Activated T-cell treated with anti-CD3 and anti-CD28 coated beads, Interleukin-2, amount 50 U/mL, for 1 hour (primary cell): Measurements from ENCODE around the gene PKP3.

Experiments used
- DNase-seq: peaks from one replicate; pipeline ENCODE4 v3.0.0-alpha.2; 2020

The PKP3 gene

DNA sequence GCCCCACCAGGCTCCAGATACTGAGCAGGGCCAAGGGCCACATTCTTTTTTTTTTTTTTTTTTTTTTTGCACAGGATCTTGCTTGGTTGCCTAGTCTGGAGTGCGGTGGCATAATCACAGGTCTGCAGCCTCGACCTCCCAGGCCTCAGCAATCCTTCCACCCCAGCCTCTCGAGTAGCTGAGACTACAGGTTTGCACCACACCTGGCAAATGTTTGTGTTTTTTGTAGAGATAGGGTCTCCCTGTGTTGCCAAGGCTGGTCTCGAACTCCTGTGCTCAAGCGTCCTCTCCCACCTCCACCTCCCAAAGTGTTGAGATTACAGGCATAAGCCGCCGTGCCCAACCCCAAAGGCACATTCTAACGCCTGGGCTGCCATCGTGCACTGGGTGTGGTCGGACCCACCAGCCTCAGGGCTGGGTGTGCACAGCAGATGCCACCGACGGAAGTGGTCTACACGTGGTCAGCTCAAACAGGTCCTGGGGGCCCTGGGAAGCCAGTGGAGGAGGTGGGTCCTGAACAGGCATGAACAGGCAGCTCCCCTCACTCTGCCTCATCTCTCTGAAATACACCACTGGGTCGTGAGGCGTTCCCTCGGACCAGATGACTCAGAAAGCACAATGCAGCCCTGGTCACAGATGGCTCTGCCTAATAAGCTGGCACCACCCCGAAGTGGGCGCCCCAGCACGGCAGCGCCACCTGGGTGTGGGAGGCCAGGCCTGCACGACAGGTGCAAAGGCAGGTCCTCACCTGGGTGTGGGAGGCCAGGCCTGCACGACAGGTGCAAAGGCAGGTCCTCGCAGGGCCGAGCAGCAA lies 29.9 kb upstream of the PKP3 start:
- DNase-seq = peak; percentile 75

DNA sequence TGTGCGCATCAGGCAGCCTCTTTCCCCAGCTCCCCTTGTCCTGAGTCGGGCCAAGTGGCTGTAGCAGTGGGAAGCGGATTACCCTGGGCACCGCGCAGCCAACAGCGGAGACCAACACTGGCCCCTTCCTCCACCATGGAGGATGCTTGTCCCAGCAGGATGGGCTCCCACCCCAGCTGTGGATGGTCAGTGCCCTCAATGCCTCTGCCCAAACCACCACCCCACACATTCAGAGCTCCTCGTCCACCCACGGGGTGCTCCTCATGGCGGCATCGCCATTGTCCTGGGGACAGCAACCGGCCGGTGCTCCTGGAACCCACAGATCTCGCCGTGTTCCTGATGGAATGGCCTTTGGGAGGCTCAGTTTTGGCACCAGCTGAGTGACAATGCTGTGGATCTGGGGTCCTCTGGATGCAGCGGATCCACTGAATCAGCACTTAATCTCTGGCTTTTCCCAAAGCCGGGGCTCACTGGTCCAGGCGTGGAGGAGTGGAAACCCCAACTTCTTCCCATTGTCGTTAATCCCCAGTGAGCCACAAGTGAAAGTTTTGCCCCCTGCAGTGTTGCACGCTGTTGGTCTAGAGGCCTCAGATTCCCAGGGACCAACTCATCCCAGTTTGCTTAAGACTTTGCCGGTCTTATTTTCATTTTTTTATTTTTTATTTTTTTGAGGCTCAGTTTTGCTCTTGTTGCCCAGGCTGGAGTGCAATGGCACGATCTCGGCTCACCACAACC lies 28.9 kb upstream of the PKP3 start:
- DNase-seq = no peak

DNA sequence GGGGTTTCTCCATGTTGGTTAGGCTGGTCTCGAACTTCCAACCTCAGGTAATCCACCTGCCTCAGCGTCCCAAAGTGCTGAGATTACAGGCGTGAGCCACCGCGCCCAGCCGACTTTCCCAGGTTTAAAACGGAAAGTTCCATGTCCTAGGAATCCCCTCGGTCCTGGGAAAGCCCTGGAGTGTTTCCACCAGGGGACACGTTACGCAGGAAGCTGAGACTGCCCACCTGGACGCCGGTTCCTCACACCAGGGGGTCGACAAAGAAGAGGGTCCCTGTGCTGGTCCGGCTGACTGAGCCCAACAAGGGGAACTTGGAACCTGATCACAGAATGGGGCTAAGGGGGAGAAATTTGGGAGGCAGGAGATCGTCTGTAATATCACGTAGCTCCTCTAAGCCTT lies 28.2 kb upstream of the PKP3 start:
- no peak for DNase-seq

DNA sequence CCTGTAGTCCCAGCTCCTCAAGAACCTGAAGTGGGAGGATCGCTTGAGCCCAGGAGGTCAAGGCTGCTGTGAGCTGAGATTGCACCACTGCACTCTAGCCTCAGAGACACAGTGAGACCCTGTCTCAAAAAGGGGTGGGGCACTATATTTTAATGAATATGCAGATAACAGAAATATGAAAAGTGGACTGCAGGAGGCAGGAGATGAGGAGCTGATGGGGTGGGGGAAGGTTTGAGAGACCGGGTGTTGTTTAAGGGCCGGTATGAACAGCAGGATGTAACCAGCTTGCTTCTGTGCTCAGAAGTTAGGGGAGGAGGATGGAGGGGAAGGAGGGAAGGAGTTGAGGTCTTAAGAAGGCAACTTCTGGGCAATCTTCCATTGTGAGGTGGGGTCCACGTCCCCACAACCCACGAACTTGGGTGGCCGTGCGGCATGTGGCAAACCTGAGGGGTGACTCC lies 26.0 kb upstream of the PKP3 start:
- no peak for DNase-seq

DNA sequence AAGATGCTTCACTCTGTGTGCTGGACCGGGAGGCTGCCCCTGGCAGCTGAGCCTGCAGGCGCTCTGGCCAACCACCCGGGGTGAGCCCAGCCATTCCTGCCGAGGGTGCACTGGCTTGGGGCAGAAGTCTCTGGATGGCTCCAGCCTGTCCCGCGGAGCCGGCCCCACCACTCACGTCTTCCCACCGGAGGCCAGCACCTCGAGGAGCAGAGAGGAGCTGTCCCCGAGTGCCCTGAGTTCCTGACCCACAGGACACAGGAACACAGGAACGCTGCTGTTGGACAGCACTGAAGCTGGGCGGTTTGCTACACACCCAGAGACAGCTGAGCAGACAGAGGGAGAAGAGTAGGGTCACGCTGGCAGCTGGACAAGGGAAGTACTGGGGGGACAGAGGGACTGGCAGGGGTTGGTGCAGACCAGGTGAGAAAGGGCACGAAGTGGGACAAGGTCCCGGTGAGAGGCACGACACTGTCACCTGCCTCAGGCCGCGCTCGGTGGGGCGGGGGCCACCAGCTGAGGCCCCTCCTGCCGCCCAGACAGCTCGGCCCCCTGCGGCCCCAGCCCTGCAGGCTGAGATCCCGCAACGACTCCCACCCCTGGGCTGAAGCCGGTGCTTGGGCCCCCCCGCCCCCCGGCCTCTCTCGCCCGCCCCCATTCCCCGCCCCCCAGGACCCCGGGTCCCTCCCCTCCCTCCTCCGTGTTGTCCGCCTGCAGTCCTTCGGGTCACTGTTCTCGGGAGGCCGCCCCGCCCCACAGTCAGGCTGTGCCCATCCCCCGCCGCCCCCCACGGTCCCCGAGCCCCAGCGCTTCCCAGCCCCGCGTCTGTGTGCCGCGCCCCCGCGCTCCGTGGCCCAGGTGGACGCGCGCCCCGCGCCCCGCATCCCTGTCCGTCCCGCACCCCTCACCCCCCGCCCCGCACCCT lies 25.3 kb upstream of the PKP3 start:
- peak; percentile 31 for DNase-seq

- DNase-seq = peak; percentile 40
Measured at GRCh38 chr11:369336-370018, 24.5 kb upstream of the PKP3 start, which contains the start of gene B4GALNT4. Gene B4GALNT4 (plus strand): TSS chr11:369499. CDS start chr11:369804, 305 bp downstream.

GRCh38 chr11:370070-370941 lies 23.7 kb upstream of the PKP3 start:
- no peak for DNase-seq

DNA sequence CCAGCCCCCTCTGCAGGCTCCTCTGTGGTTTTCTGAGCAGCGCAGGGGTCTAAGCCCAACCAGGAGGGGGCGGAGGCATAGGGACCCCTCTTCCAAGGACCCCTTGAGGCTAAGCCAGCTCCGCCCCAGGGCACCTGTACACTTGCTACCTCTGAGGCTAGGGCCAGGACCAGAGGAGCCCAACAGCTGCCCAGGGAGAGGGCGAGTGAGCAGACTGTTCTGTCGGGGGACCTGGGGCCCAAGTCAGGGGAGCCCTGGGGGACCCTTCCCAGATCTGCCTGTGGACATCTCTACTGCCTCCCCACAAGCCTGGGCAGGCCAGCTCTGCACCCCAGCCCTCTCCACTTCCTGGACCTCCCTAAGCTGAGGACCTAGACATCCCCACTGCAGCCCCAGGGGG lies 23.0 kb upstream of the PKP3 start:
- no peak for DNase-seq

GRCh38 chr11:371716-372590 lies 22.1 kb upstream of the PKP3 start:
- DNase-seq = no peak

DNA sequence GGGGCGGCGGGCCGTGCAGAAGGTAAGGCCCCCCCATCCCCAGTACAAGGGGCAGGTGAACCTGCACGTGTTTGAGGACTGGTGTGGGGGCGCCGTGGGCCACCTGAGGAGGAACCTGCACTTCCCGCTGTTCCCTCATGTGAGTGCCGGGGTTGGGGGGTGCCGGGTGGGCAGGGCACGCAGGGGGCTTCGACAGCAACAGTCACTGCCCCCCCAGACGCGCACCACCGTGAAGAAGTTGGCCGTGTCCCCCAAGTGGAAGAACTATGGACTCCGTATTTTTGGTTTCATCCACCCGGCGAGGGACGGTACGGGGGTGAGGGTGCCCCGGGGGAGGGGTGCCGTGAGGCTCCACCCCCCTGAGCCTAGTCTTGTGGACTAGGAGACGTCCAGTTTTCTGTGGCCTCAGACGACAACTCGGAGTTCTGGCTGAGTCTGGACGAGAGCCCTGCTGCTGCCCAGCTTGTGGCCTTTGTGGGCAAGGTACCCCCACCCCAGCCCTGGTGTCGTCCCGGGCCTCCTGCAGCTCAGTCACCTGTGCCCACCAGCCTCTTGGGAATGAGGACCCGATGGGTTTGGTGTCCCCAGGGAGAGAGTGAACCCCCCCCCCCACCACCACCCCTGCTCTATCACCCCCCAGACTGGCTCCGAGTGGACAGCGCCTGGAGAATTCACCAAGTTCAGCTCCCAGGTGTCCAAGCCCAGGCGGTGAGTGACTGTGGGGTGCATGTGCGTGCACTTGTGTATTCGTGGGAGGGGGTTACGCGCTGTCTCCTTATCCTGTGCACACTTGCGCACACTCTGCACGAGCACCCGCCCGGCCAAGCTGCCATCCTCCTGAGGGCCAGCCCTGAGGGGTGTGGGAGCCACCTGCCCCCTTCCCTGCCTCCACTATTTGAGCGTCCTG lies 20.9 kb upstream of the PKP3 start:
- no peak for DNase-seq

DNA sequence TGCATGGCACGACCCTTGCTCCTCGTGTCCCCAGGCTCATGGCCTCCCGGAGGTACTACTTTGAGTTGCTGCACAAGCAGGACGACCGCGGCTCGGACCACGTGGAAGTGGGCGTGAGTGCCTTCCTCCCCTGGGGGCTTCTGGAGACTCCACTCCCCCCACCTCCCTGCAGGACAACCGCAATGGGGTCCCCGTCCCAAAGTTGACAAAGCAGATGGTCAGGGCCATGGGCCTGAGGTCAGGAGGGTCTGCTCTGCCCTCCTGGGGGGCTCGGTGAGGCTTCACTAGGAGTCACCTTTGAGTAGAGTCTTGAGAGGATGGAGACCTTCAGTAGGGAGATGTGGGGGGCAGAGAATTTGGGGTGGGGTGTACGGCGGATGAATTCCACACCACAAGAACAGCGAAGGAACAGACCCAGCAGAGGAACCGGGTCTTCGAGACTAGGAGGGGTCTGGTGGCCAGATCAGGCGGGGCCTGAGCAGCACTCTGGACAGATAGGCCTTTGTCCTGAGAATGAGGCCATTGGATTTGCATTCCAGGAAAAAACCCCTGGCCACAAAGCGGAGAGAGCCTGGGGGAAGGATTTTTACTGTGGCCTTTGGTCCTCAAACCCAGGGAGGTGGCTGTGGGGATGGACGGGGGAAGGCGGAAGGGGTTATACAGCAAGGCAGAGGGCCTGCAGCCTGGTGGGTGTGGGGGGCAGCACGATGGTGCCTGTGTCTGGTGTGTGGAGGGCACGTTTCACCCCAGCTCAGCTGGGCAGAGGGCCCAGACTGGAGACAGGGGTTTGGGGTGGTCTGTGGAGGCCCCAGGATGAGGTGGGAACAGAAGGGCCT lies 20.1 kb upstream of the PKP3 start:
- DNase-seq = no peak

GRCh38 chr11:375065-376025 lies 18.7 kb upstream of the PKP3 start:
- DNase-seq = no peak

DNA sequence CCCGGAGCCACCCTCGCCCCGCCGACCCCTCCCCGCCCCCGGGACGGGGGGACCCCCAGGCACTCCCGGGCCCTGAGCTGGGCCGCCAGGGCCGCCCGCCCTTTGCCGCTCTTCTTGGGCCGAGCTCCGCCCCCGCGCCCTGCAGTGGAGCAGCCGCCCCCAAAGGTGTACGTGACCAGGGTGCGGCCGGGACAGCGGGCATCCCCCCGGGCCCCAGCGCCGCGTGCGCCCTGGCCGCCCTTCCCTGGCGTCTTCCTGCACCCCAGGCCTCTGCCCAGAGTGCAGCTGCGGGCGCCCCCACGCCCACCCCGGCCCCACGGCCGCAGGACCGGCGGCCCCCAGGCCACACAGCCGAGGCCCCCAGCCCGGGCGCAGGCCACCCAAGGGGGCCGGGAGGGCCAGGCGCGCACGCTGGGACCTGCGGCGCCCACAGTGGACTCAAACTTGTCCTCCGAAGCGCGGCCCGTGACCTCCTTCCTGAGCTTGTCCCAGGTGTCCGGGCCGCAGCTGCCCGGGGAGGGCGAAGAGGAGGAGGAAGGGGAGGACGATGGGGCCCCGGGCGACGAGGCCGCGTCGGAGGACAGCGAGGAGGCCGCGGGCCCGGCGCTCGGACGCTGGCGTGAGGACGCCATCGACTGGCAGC lies 17.4 kb upstream of the PKP3 start:
- DNase-seq = no peak

- no peak for DNase-seq
Measured at GRCh38 chr11:377174-377865, 16.7 kb upstream of the PKP3 start.

DNA sequence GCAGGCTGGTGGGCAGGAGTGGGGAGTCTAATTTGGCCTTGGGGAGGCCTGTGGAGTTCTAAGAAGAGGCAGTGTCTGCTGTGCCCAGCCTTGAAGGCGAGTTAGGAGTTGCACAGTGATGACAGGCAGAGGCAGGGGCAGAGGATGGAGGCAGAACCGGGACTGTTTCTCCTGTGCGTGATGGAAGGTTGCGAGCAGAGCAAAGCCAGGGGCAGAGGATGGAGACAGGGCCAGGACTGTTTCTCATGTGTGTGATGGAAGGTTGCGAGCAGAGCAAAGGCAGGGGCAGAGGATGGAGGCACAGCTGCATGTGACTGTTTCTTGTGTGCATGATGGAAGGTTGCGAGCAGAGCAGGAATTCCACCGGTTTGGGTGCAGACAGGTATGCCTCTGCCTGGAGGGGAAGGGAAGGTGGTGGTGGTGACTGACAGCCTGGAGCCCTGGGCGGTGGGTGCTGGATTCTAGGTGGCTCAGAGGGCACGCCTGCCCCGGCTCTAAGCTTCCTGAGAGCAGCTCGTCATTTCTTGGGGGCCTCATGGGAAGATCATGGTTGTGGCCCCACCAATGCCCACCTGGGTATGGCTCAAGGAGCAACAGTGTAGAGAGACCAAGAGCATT lies 16.0 kb upstream of the PKP3 start:
- DNase-seq = no peak
